Measurements from ENCODE around the gene CA5A. TPM values are rescaled to one million over a fixed set of nuclear protein-coding genes. Genes with fewer than 3 reads are reported as not detected.

CA5A gene
- total RNA-seq, 1 experiment from 2014 or later = not detected

- no peaks in the 10 kb centered on the region for H3K9me3 ChIP-seq (ENCODE audit: control insufficient read depth in 1 of 2, insufficient read depth in 1 of 2, low read depth in 1 of 2, low read length in 2 of 2)
- peaks cover 17% of the 10 kb centered on the region; the same call in 1 of the 2 replicates for H4K20me1 ChIP-seq (ENCODE audit: insufficient read depth)
- H3K4me2 ChIP-seq (ENCODE audit: low read length) = no peak overlapping the region
- no peaks in the 10 kb centered on the region for H3K27me3 ChIP-seq (ENCODE audit: insufficient read depth, low read length)
- H3K9ac ChIP-seq (ENCODE audit: low read length) = no peak overlapping the region
- ChIA-PET RAD21 (ENCODE audit: low non-redundant PET in 1 of 2, low total read pairs in 2 of 2, uncharacterized antibody in 2 of 2, unreplicated experiment in 2 of 2) (no interaction called here), POLR2A (no interaction called here), CTCF (interaction anchor here (1.0 to 1.2 kb wide), 2 partner anchors 10 to 61 kb away, joined by 3 to 5 read pairs; no protein-coding TSS in a partner anchor)
- TF ChIP-seq, protein P1, sequence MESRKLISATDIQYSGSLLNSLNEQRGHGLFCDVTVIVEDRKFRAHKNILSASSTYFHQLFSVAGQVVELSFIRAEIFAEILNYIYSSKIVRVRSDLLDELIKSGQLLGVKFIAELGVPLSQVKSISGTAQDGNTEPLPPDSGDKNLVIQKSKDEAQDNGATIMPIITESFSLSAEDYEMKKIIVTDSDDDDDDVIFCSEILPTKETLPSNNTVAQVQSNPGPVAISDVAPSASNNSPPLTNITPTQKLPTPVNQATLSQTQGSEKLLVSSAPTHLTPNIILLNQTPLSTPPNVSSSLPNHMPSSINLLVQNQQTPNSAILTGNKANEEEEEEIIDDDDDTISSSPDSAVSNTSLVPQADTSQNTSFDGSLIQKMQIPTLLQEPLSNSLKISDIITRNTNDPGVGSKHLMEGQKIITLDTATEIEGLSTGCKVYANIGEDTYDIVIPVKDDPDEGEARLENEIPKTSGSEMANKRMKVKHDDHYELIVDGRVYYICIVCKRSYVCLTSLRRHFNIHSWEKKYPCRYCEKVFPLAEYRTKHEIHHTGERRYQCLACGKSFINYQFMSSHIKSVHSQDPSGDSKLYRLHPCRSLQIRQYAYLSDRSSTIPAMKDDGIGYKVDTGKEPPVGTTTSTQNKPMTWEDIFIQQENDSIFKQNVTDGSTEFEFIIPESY (IDR thresholded peaks at IDR 0.05; ENCODE audit: extremely low read depth, insufficient replicate concordance, low read length) = no peak
- TF ChIP-seq CEBPB (IDR thresholded peaks at IDR 0.05; ENCODE audit: low read depth) (no peak), FOSL1 (IDR thresholded peaks at IDR 0.05; ENCODE audit: low read depth) (no peak), EGR1 (IDR thresholded peaks at IDR 0.05; ENCODE audit: low read depth) (no peak), SP1 (IDR thresholded peaks at IDR 0.05; ENCODE audit: low read depth) (no peak), SIN3A (IDR thresholded peaks at IDR 0.05; ENCODE audit: low read depth) (no peak), RAD21 (IDR thresholded peaks at IDR 0.05; ENCODE audit: low read depth) (no peak), TCF7L2 (IDR thresholded peaks at IDR 0.05; ENCODE audit: borderline replicate concordance, extremely low read depth, insufficient read depth, insufficient read length) (no peak), CBX3 (IDR thresholded peaks at IDR 0.05; ENCODE audit: low read depth) (no peak), ZFX (IDR thresholded peaks at IDR 0.05) (no peak), POLR2AphosphoS5 (IDR thresholded peaks at IDR 0.05; ENCODE audit: low read depth, low read length) (no peak; the same call in 1 of the 2 replicates), EZH2 (IDR thresholded peaks at IDR 0.05) (no peak), ZNF274 (IDR thresholded peaks at IDR 0.05; ENCODE audit: low read depth, low read length) (no peak), POLR2A (IDR thresholded peaks at IDR 0.05; ENCODE audit: borderline replicate concordance, extremely low read depth, insufficient read depth, insufficient read length) (no peak), CTCF (IDR thresholded peaks at IDR 0.05 in 2 of 3, conservative IDR thresholded peaks at IDR 0.05 in 1 of 3; ENCODE audit: borderline replicate concordance in 1 of 3, insufficient read depth in 1 of 3, low read depth in 2 of 3, low read length in 2 of 3) (no peak), ELF1 (IDR thresholded peaks at IDR 0.05; ENCODE audit: borderline replicate concordance, low read depth) (no peak)
- TF ChIP-seq, protein P2, sequence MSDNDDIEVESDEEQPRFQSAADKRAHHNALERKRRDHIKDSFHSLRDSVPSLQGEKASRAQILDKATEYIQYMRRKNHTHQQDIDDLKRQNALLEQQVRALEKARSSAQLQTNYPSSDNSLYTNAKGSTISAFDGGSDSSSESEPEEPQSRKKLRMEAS (IDR thresholded peaks at IDR 0.05) = no peak
- TF ChIP-seq, protein P3, sequence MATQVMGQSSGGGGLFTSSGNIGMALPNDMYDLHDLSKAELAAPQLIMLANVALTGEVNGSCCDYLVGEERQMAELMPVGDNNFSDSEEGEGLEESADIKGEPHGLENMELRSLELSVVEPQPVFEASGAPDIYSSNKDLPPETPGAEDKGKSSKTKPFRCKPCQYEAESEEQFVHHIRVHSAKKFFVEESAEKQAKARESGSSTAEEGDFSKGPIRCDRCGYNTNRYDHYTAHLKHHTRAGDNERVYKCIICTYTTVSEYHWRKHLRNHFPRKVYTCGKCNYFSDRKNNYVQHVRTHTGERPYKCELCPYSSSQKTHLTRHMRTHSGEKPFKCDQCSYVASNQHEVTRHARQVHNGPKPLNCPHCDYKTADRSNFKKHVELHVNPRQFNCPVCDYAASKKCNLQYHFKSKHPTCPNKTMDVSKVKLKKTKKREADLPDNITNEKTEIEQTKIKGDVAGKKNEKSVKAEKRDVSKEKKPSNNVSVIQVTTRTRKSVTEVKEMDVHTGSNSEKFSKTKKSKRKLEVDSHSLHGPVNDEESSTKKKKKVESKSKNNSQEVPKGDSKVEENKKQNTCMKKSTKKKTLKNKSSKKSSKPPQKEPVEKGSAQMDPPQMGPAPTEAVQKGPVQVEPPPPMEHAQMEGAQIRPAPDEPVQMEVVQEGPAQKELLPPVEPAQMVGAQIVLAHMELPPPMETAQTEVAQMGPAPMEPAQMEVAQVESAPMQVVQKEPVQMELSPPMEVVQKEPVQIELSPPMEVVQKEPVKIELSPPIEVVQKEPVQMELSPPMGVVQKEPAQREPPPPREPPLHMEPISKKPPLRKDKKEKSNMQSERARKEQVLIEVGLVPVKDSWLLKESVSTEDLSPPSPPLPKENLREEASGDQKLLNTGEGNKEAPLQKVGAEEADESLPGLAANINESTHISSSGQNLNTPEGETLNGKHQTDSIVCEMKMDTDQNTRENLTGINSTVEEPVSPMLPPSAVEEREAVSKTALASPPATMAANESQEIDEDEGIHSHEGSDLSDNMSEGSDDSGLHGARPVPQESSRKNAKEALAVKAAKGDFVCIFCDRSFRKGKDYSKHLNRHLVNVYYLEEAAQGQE (IDR thresholded peaks at IDR 0.05; ENCODE audit: low read depth) = no peak
- no peak overlapping the region for H2AFZ ChIP-seq (ENCODE audit: low read depth, low read length, poor library complexity, severe bottlenecking)
- peaks cover 50 to 98% of the 10 kb centered on the region in 2 experiments for H3K36me3 ChIP-seq (ENCODE audit: control insufficient read depth in 1 of 2, insufficient read depth in 2 of 2, low read length in 2 of 2)
- H3K9me2 ChIP-seq (ENCODE audit: insufficient read depth) = no peaks in the 10 kb centered on the region
- DNase-seq (ENCODE audit: low read depth, low spot score) = no peak
- ATAC-seq = no peak
- H3K4me3 ChIP-seq (replicated peaks in 1 of 2; ENCODE audit: low read depth in 1 of 2, low read length in 2 of 2) = no peak overlapping the region
- no peak overlapping the region; the same call in 1 of the 2 replicates for H3K27ac ChIP-seq (ENCODE audit: low read depth, low read length)
- intact Hi-C loops (cut with micrococcal nuclease) = no loop called here
- H3K4me1 ChIP-seq (ENCODE audit: control insufficient read depth in 1 of 2, insufficient read depth in 2 of 2, low read length in 2 of 2) = no peaks in the 10 kb centered on the region
- H3K79me2 ChIP-seq (ENCODE audit: insufficient read depth, low read length) = peaks cover 60% of the 10 kb centered on the region
- BruUV-seq (replicated peaks) = TSS peak; percentile 7
Observed at GRCh38 chr16:87839542-87840270, 96.6 kb downstream of the CA5A start.
